Activated CD8-positive, alpha-beta T cell treated with anti-CD3 and anti-CD28 coated beads for 36 hours (primary cell): Measurements from ENCODE around the gene NAA10. TPM values are rescaled to one million over a fixed set of nuclear protein-coding genes. Genes with fewer than 3 reads are reported as not detected.

Experiments
- ATAC-seq: fragments of 200-7000 bp; cut with Tn5 transposase; one replicate; pipeline ENCODE4 v1.10.0; 2021; ENCODE audit warnings: mild to moderate bottlenecking, moderate library complexity
- CTCF ChIA-PET: fragments of 350-600 bp; sonication (Branson Sonifier 250); formaldehyde crosslinking; loops from one replicate; lab custom pipeline; 2021; ENCODE audit warnings: antibody characterized with exemption; lab: Charles Lee
- POLR2A ChIA-PET: fragments of 350-600 bp; sonication (Branson Sonifier 250); formaldehyde crosslinking; loops from one replicate; lab custom pipeline; 2021; ENCODE audit warnings: antibody characterized with exemption; lab: Charles Lee
- DNase-seq: peaks from one replicate; pipeline ENCODE4 v3.0.0-alpha.2; 2020
- H3K27ac Mint-ChIP-seq: one replicate; pipeline ENCODE4 v1.8.0; 2021; ENCODE audit warnings: mild to moderate bottlenecking, mixed read lengths
- H3K27me3 Mint-ChIP-seq: one replicate; pipeline ENCODE4 v1.8.0; 2021; ENCODE audit warnings: mixed read lengths
- H3K36me3 Mint-ChIP-seq: one replicate; pipeline ENCODE4 v1.8.0; 2021; ENCODE audit warnings: low read depth, mixed read lengths
- H3K4me1 Mint-ChIP-seq: one replicate; pipeline ENCODE4 v1.8.0; 2021; ENCODE audit warnings: low read depth, mixed read lengths
- H3K4me3 Mint-ChIP-seq: one replicate; pipeline ENCODE4 v1.8.0; 2021; ENCODE audit warnings: mild to moderate bottlenecking, moderate library complexity, mixed read lengths
- H3K9me3 Mint-ChIP-seq: one replicate; pipeline ENCODE4 v1.8.0; 2021; ENCODE audit warnings: mixed read lengths
- CTCF ChIP-seq: fragments of 200-600 bp; IDR thresholded peaks from one replicate; pipeline ENCODE4 v1.8.0; 2022; ENCODE audit warnings: antibody characterized with exemption, mild to moderate bottlenecking
- intact Hi-C: fragments of 100-400 bp; cut with micrococcal nuclease; formaldehyde crosslinking; loops from one replicate; pipeline ENCODE4 v1.10.0; 2022
- total RNA-seq, 2 experiments: library from RNA; stranded (reverse); gene quantifications; one replicate each; pipeline ENCODE4 v1.2.3, GENCODE V29; 2021

The NAA10 gene
- total RNA-seq, 2 experiments from 2014 or later = 123 to 136 TPM

- no peaks in the 10 kb centered on the region for H3K27me3 Mint-ChIP-seq
- intact Hi-C loops = no loop called here
- CTCF ChIA-PET = interaction anchor here (0.9 kb wide), 2 partner anchors 15 to 17 kb away, joined by 3 read pairs; no protein-coding TSS in a partner anchor
These were observed 6.8 kb upstream of the NAA10 start for GRCh38 chrX:153941336-153942252.

DNA sequence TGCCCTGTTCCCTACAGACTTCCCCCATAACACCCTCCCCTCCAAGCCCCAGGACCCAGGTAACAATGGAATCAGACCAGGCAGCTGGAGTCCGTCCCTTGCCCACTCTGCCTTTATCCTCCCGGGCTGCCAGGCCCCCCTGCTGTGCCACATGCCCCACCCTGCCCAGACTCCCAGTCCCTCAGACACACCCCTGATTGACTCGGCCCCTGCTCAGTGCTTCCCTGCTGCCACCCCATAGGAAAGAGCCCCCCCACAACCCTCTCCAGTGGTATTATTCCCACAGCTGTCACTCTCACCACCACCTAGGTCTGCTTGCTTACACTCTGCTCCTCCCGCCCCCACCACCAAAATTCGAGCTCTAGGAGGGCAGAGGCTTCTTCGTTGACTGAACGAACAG lies 4.7 kb upstream of the NAA10 start:
- ATAC-seq (no peak), DNase-seq (no peak)
- Mint-ChIP-seq H3K36me3 (peaks cover 7% of the 10 kb centered on the region), H3K27me3 (no peaks in the 10 kb centered on the region), H3K9me3 (no peaks in the 10 kb centered on the region), H3K27ac (no peak overlapping the region), H3K4me1 (peaks cover 37% of the 10 kb centered on the region), H3K4me3 (peak overlapping the region; percentile 2)
- POLR2A ChIA-PET = interaction anchor here (1.0 to 8.0 kb wide), 5 partner anchors 8 to 63 kb away, joined by 3 to 52 read pairs (median 4); partner anchors contain the start of gene ARHGAP4
- intact Hi-C loops = no loop called here
- no peak for TF ChIP-seq CTCF
- CTCF ChIA-PET = interaction anchor here (1.1 to 1.2 kb wide), 3 partner anchors 8 to 36 kb away, joined by 3 to 4 read pairs (median 3); no protein-coding TSS in a partner anchor

More at GRCh38 chrX:153941336-153942252, 6.8 kb upstream of the NAA10 start:
- H3K27ac Mint-ChIP-seq = peak overlapping the region; percentile 83
- H3K4me3 Mint-ChIP-seq = peak overlapping the region; percentile 72
- POLR2A ChIA-PET = interaction anchor here (1.2 kb wide), 1 partner anchor 15 kb away, joined by 4 read pairs; no protein-coding TSS in a partner anchor
- H3K9me3 Mint-ChIP-seq = no peaks in the 10 kb centered on the region
- peaks cover 5% of the 10 kb centered on the region for H3K36me3 Mint-ChIP-seq
- peaks cover 31% of the 10 kb centered on the region for H3K4me1 Mint-ChIP-seq
- DNase-seq (no peak), ATAC-seq (no peak)
- no peak for TF ChIP-seq CTCF

DNA sequence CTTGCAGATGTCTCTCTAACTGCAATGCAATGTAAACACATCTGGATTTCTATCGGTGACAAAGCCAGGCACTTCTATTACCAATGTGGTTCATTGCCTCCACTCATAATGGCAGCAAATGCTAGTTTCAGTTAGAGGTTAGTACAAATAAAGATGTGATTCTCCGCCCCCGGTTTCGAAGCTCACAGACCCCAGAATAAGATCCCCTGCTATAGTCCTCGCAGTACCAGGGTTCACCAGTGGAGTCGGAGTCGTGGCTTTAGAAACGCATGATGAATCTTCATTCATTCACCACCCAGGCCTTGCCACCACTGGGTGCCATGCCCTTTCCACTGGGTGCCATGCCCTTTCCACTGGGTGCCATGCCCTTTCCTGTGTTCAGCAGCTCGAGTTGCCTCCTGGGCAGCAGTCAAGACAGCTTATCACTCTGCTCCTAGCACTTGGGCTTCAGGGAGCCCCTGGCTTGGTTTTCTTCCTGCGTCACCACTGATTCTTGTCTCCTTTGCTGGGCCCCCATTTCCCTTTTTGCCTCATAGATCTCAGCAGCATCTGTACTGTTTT lies 3.5 kb upstream of the NAA10 start:
- POLR2A ChIA-PET = interaction anchor here (1.2 to 8.0 kb wide), 4 partner anchors 9 to 33 kb away, joined by 3 to 52 read pairs (median 16); partner anchors contain the start of genes ARHGAP4 and HCFC1

GRCh38 chrX:153937056-153937455 lies 2.2 kb upstream of the NAA10 start:
- DNase-seq = no peak
- Mint-ChIP-seq H3K36me3 (peaks cover 16% of the 10 kb centered on the region), H3K27me3 (no peaks in the 10 kb centered on the region), H3K9me3 (no peaks in the 10 kb centered on the region), H3K4me3 (no peak overlapping the region), H3K27ac (no peak overlapping the region), H3K4me1 (peaks cover 33% of the 10 kb centered on the region)
- intact Hi-C loops = no loop called here
- no peak for ATAC-seq
- TF ChIP-seq CTCF = no peak
- CTCF ChIA-PET = interaction anchor here (1.8 kb wide), 1 partner anchor 10 kb away, joined by 4 read pairs; no protein-coding TSS in a partner anchor
- POLR2A ChIA-PET = interaction anchor here (3.9 to 8.0 kb wide), 2 partner anchors 11 kb away, joined by 28 to 52 read pairs; partner anchors contain the start of gene ARHGAP4

More for the DNA sequence above, 3.5 kb upstream of the NAA10 start:
- Mint-ChIP-seq H3K36me3 (peaks cover 15% of the 10 kb centered on the region), H3K27ac (peak overlapping the region; percentile 73), H3K9me3 (no peaks in the 10 kb centered on the region), H3K4me3 (no peak overlapping the region), H3K27me3 (no peaks in the 10 kb centered on the region), H3K4me1 (peaks cover 33% of the 10 kb centered on the region)
- ATAC-seq (peak; percentile 19), DNase-seq (peak; percentile 71)
- CTCF ChIA-PET = interaction anchor here (0.8 to 1.5 kb wide), 6 partner anchors 9 to 175 kb away, joined by 3 to 8 read pairs (median 4); partner anchors contain the start of gene ARHGAP4
- no peak for TF ChIP-seq CTCF
- intact Hi-C loops = no loop called here
